ENCODE data around the gene SLC22A3.

The SLC22A3 gene

GRCh38 chr6:160333841-160334240, 14.3 kb upstream of the SLC22A3 start:
- 83 to 88% methylated on average over 2 of the region's 2 CpGs for WGBS, 2 experiments (ENCODE audit: insufficient coverage in 2 of 2)
- Histone ChIP-seq H3K9me3 (ENCODE audit: control insufficient read depth, low read length) (no peaks in the 10 kb centered on the region), H3K27ac (ENCODE audit: low read depth, low read length, severe bottlenecking) (no peak overlapping the region), H3K4me3 (ENCODE audit: extremely low read depth, insufficient read depth, low read length, poor library complexity, severe bottlenecking) (no peak overlapping the region), H3K4me1 (ENCODE audit: control insufficient read depth, insufficient read depth, low read length, poor library complexity, severe bottlenecking) (peaks cover 11% of the 10 kb centered on the region), H3K36me3 (ENCODE audit: control insufficient read depth, insufficient read depth, low read length) (no peaks in the 10 kb centered on the region)

DNA sequence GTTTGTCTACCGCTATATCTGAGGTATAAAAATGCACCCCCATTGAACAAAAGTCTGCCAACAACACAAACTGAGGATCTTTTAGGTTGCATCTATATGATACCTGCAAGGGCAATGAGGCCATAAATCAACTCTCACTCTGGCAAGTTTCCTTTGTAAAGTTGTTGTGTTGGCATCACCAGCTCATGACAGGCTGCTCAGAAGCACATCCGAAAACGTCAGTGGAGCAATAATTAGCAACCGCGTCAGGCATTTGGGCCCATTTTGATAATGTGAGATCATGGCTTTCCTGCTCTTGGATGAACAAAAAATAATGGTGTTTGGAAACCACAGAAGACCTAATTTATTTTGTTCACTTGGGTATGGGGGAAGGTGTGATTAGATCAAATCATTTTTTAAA, 12.0 kb upstream of the SLC22A3 start:
- 91 to 93% methylated on average over 4 of the region's 5 CpGs for WGBS, 2 experiments (ENCODE audit: insufficient coverage in 2 of 2)
- Histone ChIP-seq H3K4me1 (ENCODE audit: control insufficient read depth, insufficient read depth, low read length, poor library complexity, severe bottlenecking) (peaks cover 11% of the 10 kb centered on the region), H3K9me3 (ENCODE audit: control insufficient read depth, low read length) (no peaks in the 10 kb centered on the region), H3K27ac (ENCODE audit: low read depth, low read length, severe bottlenecking) (no peak overlapping the region), H3K4me3 (ENCODE audit: extremely low read depth, insufficient read depth, low read length, poor library complexity, severe bottlenecking) (no peak overlapping the region), H3K36me3 (ENCODE audit: control insufficient read depth, insufficient read depth, low read length) (no peaks in the 10 kb centered on the region)

- Histone ChIP-seq H3K4me3 (ENCODE audit: extremely low read depth, insufficient read depth, low read length, poor library complexity, severe bottlenecking) (no peak overlapping the region), H3K36me3 (ENCODE audit: control insufficient read depth, insufficient read depth, low read length) (no peaks in the 10 kb centered on the region), H3K9me3 (ENCODE audit: control insufficient read depth, low read length) (no peaks in the 10 kb centered on the region), H3K4me1 (ENCODE audit: control insufficient read depth, insufficient read depth, low read length, poor library complexity, severe bottlenecking) (peaks cover 11% of the 10 kb centered on the region), H3K27ac (ENCODE audit: low read depth, low read length, severe bottlenecking) (no peak overlapping the region)
- WGBS, 2 experiments (ENCODE audit: insufficient coverage in 2 of 2), result 85 to 87% methylated on average over 2 of the region's 2 CpGs
Observed at GRCh38 chr6:160337301-160337700, 10.9 kb upstream of the SLC22A3 start.

- Histone ChIP-seq H3K27ac (ENCODE audit: low read depth, low read length, severe bottlenecking) (no peak overlapping the region), H3K9me3 (ENCODE audit: control insufficient read depth, low read length) (no peaks in the 10 kb centered on the region), H3K4me3 (ENCODE audit: extremely low read depth, insufficient read depth, low read length, poor library complexity, severe bottlenecking) (no peak overlapping the region), H3K36me3 (ENCODE audit: control insufficient read depth, insufficient read depth, low read length) (no peaks in the 10 kb centered on the region), H3K4me1 (ENCODE audit: control insufficient read depth, insufficient read depth, low read length, poor library complexity, severe bottlenecking) (peaks cover 11% of the 10 kb centered on the region)
- 83 to 94% methylated on average over 1 to 2 of the region's 3 CpGs for WGBS, 2 experiments (ENCODE audit: insufficient coverage in 2 of 2)
Observed at GRCh38 chr6:160337991-160338390, 10.2 kb upstream of the SLC22A3 start.

DNA sequence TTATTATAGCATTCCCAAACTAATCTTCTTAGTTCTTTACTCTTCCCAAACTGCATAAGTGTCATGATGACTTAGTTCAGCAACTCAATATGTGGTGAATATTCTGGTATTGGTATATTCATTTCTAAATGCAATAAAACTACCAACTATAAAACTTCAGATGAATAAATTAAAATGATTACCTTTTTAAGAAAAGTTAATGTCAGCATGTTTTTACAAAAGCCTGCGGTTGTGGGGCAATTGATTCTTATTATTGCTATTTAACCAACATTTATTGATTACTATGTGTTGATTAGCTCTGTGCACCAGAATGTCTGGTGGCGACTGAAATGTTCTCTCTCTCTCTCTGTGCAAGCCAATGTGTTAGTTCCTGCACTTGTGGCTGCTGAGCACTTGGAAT, 5.0 kb upstream of the SLC22A3 start:
- no CpG with 5 or more reads among the region's 2 CpGs for WGBS, 2 experiments (ENCODE audit: insufficient coverage in 2 of 2)
- H3K9me3 ChIP-seq (ENCODE audit: control insufficient read depth, low read length), result no peaks in the 10 kb centered on the region
- no peak overlapping the region for H3K4me3 ChIP-seq (ENCODE audit: extremely low read depth, insufficient read depth, low read length, poor library complexity, severe bottlenecking)
- H3K36me3 ChIP-seq (ENCODE audit: control insufficient read depth, insufficient read depth, low read length), result no peaks in the 10 kb centered on the region
- H3K4me1 ChIP-seq (ENCODE audit: control insufficient read depth, insufficient read depth, low read length, poor library complexity, severe bottlenecking), result no peaks in the 10 kb centered on the region
- H3K27ac ChIP-seq (ENCODE audit: low read depth, low read length, severe bottlenecking), result no peak overlapping the region

DNA sequence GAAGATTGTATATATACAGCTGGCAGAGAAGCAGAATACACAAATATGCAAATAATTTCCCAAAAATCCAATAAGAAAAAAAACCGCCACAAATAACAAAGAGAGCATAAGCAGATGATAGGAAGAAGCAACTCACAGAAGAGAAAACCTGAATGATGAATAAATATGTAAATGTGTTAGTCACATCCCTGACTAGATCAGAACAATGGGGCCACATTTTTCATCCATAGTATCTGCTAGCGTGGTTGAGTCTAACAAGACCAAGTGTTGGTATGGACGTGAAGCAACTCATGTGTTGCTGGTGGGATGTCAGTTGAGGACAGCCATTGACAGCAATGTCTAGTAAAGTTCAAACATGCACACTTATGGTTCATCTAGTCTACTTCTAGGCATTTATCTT, 3.9 kb upstream of the SLC22A3 start:
- H3K36me3 ChIP-seq (ENCODE audit: control insufficient read depth, insufficient read depth, low read length), result no peaks in the 10 kb centered on the region
- H3K4me3 ChIP-seq (ENCODE audit: extremely low read depth, insufficient read depth, low read length, poor library complexity, severe bottlenecking), result no peak overlapping the region
- 93% methylated on average over 2 of the region's 3 CpGs; no CpG with 5 or more reads in 1 of the 2 experiments for WGBS, 2 experiments (ENCODE audit: insufficient coverage in 2 of 2)
- H3K9me3 ChIP-seq (ENCODE audit: control insufficient read depth, low read length), result no peaks in the 10 kb centered on the region
- peaks cover 3% of the 10 kb centered on the region for H3K4me1 ChIP-seq (ENCODE audit: control insufficient read depth, insufficient read depth, low read length, poor library complexity, severe bottlenecking)
- no peak overlapping the region for H3K27ac ChIP-seq (ENCODE audit: low read depth, low read length, severe bottlenecking)

- Histone ChIP-seq H3K4me1 (ENCODE audit: control insufficient read depth, insufficient read depth, low read length, poor library complexity, severe bottlenecking) (peaks cover 5% of the 10 kb centered on the region), H3K9me3 (ENCODE audit: control insufficient read depth, low read length) (no peaks in the 10 kb centered on the region), H3K4me3 (ENCODE audit: extremely low read depth, insufficient read depth, low read length, poor library complexity, severe bottlenecking) (peak overlapping the region; percentile 48), H3K27ac (ENCODE audit: low read depth, low read length, severe bottlenecking) (no peak overlapping the region), H3K36me3 (ENCODE audit: control insufficient read depth, insufficient read depth, low read length) (no peaks in the 10 kb centered on the region)
- WGBS, 2 experiments (ENCODE audit: insufficient coverage in 2 of 2), result 35 to 36% methylated on average over 43 to 50 of the region's 74 CpGs
Observed at GRCh38 chr6:160347259-160348222, 637 bp upstream of the SLC22A3 start.

GRCh38 chr6:160349020-160349441, 853 bp downstream of the SLC22A3 start:
- Histone ChIP-seq H3K36me3 (ENCODE audit: control insufficient read depth, insufficient read depth, low read length) (no peaks in the 10 kb centered on the region), H3K27ac (ENCODE audit: low read depth, low read length, severe bottlenecking) (no peak overlapping the region), H3K4me1 (ENCODE audit: control insufficient read depth, insufficient read depth, low read length, poor library complexity, severe bottlenecking) (peaks cover 5% of the 10 kb centered on the region), H3K9me3 (ENCODE audit: control insufficient read depth, low read length) (no peaks in the 10 kb centered on the region), H3K4me3 (ENCODE audit: extremely low read depth, insufficient read depth, low read length, poor library complexity, severe bottlenecking) (peak overlapping the region; percentile 48)
- 1 to 3% methylated on average over 9 to 23 of the region's 23 CpGs for WGBS, 2 experiments (ENCODE audit: insufficient coverage in 2 of 2)

GRCh38 chr6:160349814-160350350, 1.7 kb downstream of the SLC22A3 start:
- 45 to 73% methylated on average over 10 of the region's 11 CpGs for WGBS, 2 experiments (ENCODE audit: insufficient coverage in 2 of 2)
- Histone ChIP-seq H3K9me3 (ENCODE audit: control insufficient read depth, low read length) (no peaks in the 10 kb centered on the region), H3K27ac (ENCODE audit: low read depth, low read length, severe bottlenecking) (no peak overlapping the region), H3K36me3 (ENCODE audit: control insufficient read depth, insufficient read depth, low read length) (no peaks in the 10 kb centered on the region), H3K4me3 (ENCODE audit: extremely low read depth, insufficient read depth, low read length, poor library complexity, severe bottlenecking) (peak overlapping the region; percentile 48), H3K4me1 (ENCODE audit: control insufficient read depth, insufficient read depth, low read length, poor library complexity, severe bottlenecking) (peaks cover 5% of the 10 kb centered on the region)

- 89 to 100% methylated on average over 1 to 2 of the region's 2 CpGs for WGBS, 2 experiments (ENCODE audit: insufficient coverage in 2 of 2)
- Histone ChIP-seq H3K9me3 (ENCODE audit: control insufficient read depth, low read length) (no peaks in the 10 kb centered on the region), H3K36me3 (ENCODE audit: control insufficient read depth, insufficient read depth, low read length) (no peaks in the 10 kb centered on the region), H3K4me3 (ENCODE audit: extremely low read depth, insufficient read depth, low read length, poor library complexity, severe bottlenecking) (no peak overlapping the region), H3K27ac (ENCODE audit: low read depth, low read length, severe bottlenecking) (no peak overlapping the region), H3K4me1 (ENCODE audit: control insufficient read depth, insufficient read depth, low read length, poor library complexity, severe bottlenecking) (peaks cover 4% of the 10 kb centered on the region)
Observed at GRCh38 chr6:160353950-160354496, 5.8 kb downstream of the SLC22A3 start.

Measured in mesodermal cell (in vitro differentiated cells).